Breast epithelium (tissue), 4 donors: ENCODE results near the gene SLC6A12. TPM values are rescaled to one million over a fixed set of nuclear protein-coding genes. Genes with fewer than 3 reads are reported as not detected.

Experiments
- DNase-seq, 2 donors: peaks; one replicate each; pipeline ENCODE4 v3.0.0-alpha.2; 2019; ENCODE audit warnings: low spot score in 2 of 2
- H3K27ac ChIP-seq, 2 donors: fragments of 200-600 bp; sonication (generic) in 1 of 2; one replicate each; pipeline ENCODE4 v1.5.1; 2016 to 2019; ENCODE audit warnings: mild to moderate bottlenecking in 1 of 2
- H3K27me3 ChIP-seq, 2 donors: fragments of 200-600 bp; sonication (generic) in 1 of 2; one replicate each; pipeline versions ENCODE4 v1.5.1 to v1.6.0; 2017 to 2019; ENCODE audit warnings: control low read depth in 1 of 2, mild to moderate bottlenecking in 1 of 2
- H3K36me3 ChIP-seq: fragments of 200-600 bp; one replicate; pipeline ENCODE4 v1.5.1; 2019
- H3K4me1 ChIP-seq, 2 donors: fragments of 200-600 bp; sonication (generic); one replicate each; pipeline ENCODE4 v1.5.1; 2016 to 2019; ENCODE audit warnings: control low read depth in 1 of 2
- H3K4me3 ChIP-seq, 3 donors: fragments of 200-600 bp; sonication (generic); 1 replicate in 2 of 3; 2 replicates in 1 of 3; pipeline ENCODE4 v1.5.1; 2016 to 2019; ENCODE audit warnings: mild to moderate bottlenecking in 3 of 3, moderate library complexity in 2 of 3
- H3K9me3 ChIP-seq, 2 donors: fragments of 200-600 bp; sonication (generic) in 1 of 2; one replicate each; pipeline ENCODE4 v1.5.1; 2016 to 2019; ENCODE audit warnings: control low read depth in 1 of 2
- POLR2A ChIP-seq: fragments of 450-650 bp; IDR thresholded peaks from one replicate; pipeline ENCODE4 v1.6.1; 2016; ENCODE audit warnings: antibody characterized with exemption, mild to moderate bottlenecking, moderate library complexity
- POLR2AphosphoS5 ChIP-seq, 3 donors: sonication (generic); formaldehyde crosslinking; IDR thresholded peaks; one replicate each; pipeline ENCODE4 v1.6.1; 2017; ENCODE audit warnings: antibody characterized with exemption in 3 of 3
- intact Hi-C: fragments of 100-400 bp; cut with DNase I; formaldehyde crosslinking; loops from one replicate; pipeline ENCODE4 v1.15.1; 2023; ENCODE audit warnings: low total_unique reads
- total RNA-seq, 3 donors: library from RNA; depleted of rRNA; stranded (reverse); fragments of >200 nt; gene quantifications; one replicate each; pipeline ENCODE4 v1.1.0, GENCODE V29; 2016
- TF ChIP-seq, protein P1 (sequence below), 3 donors: fragments of 450-650 bp; IDR thresholded peaks; one replicate each; pipeline ENCODE4 v1.5.1; 2016 to 2017; ENCODE audit warnings: antibody characterized with exemption in 3 of 3, mild to moderate bottlenecking in 3 of 3, moderate library complexity in 3 of 3

Gene SLC6A12
- total RNA-seq, 3 donors from 2014 or later, result 0.33 to 2.1 (median 1.3) TPM

DNA sequence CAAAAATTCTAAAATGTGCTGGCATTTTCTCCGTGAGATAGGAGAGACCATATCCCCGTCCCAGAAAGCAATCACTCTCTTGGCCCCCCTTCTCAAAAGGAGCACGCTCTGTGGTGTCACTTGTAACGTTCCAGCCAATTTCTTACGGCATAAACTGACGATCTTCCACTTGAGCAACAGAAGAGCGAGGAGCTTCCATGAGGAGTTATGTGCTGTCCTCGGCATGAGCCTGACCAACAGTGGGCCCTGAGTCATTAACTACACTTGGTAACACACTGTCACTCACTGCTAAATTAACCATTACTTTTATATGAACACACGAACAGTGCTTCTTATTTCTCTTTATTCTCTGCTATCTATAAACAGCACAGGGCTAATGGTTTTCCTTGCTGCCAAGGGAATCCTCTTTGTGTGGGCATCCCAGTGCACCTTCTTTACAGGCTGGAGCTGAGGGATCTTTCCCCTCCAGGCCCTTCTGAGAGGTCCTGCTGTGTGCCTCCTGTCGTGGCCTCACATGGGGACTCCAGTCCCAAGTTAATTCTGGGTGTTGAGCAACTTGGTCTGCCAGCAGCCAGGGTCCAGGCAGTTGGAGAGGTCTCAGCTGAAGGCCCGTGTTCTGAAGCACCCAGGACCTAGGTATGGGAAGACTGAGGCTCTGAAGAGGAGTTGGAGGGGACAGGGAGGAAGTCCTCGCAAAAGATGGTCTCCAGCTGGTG is 39.3 kb upstream of the SLC6A12 start:
- intact Hi-C loops, result no loop called here
- Histone ChIP-seq H3K4me3 (no peak overlapping the region), H3K9me3 (peaks cover 0 to under 1% of the 10 kb centered on the region in 2 donors), H3K27me3 (peaks cover 0 to 10% of the 10 kb centered on the region in 2 donors), H3K27ac (no peak overlapping the region), H3K4me1 (no peaks in the 10 kb centered on the region), H3K36me3 (no peaks in the 10 kb centered on the region)
- no peak for DNase-seq
- TF ChIP-seq POLR2AphosphoS5 (IDR thresholded peaks at IDR 0.05), result no peak
- no peak for TF ChIP-seq POLR2A
- TF ChIP-seq, protein P1, sequence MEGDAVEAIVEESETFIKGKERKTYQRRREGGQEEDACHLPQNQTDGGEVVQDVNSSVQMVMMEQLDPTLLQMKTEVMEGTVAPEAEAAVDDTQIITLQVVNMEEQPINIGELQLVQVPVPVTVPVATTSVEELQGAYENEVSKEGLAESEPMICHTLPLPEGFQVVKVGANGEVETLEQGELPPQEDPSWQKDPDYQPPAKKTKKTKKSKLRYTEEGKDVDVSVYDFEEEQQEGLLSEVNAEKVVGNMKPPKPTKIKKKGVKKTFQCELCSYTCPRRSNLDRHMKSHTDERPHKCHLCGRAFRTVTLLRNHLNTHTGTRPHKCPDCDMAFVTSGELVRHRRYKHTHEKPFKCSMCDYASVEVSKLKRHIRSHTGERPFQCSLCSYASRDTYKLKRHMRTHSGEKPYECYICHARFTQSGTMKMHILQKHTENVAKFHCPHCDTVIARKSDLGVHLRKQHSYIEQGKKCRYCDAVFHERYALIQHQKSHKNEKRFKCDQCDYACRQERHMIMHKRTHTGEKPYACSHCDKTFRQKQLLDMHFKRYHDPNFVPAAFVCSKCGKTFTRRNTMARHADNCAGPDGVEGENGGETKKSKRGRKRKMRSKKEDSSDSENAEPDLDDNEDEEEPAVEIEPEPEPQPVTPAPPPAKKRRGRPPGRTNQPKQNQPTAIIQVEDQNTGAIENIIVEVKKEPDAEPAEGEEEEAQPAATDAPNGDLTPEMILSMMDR (IDR thresholded peaks at IDR 0.05), result no peak

DNA sequence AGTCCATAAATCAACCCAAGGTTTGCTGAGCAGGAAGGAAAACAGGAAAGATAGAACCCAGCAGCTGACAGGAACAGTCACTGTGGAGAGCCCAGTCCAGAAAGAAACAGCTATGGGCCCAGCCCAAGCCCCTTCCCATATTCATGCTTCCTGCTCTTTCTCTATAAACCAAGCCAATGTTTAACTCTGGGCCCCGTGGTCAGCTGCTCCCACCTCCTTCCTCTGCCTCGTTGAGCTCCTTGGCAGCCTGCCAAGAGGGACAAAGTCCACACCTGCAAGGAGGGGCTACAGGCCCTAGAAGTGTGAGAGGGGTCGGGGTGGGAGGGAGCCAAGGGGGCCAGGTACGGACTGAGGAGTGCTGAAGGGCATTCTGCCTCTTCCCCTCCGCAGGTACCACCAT is 38.7 kb upstream of the SLC6A12 start:
- Histone ChIP-seq H3K4me3 (no peak overlapping the region), H3K27ac (no peak overlapping the region), H3K27me3 (peaks cover 0 to 4% of the 10 kb centered on the region in 2 donors)

DNA sequence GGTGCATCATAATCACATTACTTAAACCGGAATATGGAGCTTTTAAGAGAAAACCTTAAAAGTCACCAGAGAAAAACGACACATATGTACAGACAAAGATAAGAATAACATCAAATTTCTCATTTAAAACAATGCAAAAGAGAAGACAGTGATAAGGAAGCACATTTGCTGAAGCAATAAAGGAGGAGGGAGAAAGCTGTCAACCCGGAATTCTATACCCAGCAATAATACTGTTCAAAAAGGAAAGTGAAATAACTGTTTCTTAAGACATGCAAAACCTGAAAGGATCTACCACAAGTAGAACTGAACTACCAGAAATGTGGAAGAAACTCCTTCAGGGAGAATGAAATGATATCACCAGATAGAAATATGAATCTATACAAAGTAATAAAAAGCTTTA is 33.3 kb upstream of the SLC6A12 start:
- Histone ChIP-seq H3K9me3 (peaks cover 0 to 13% of the 10 kb centered on the region in 2 donors), H3K4me3 (no peak overlapping the region), H3K36me3 (no peaks in the 10 kb centered on the region), H3K27ac (no peak overlapping the region), H3K4me1 (no peaks in the 10 kb centered on the region), H3K27me3 (no peaks in the 10 kb centered on the region)
- no peak for TF ChIP-seq POLR2A
- no peak for TF ChIP-seq POLR2AphosphoS5 (IDR thresholded peaks at IDR 0.05)
- TF ChIP-seq, protein P1 (IDR thresholded peaks at IDR 0.05), result no peak
- intact Hi-C loops, result no loop called here
- no peak for DNase-seq

More for the DNA sequence above, 38.7 kb upstream of the SLC6A12 start:
- DNase-seq, result no peak
- Histone ChIP-seq H3K4me1 (no peaks in the 10 kb centered on the region), H3K36me3 (no peaks in the 10 kb centered on the region), H3K9me3 (peaks cover 0 to 6% of the 10 kb centered on the region in 2 donors)
- TF ChIP-seq, protein P1 (IDR thresholded peaks at IDR 0.05), result no peak
- TF ChIP-seq POLR2A (no peak), POLR2AphosphoS5 (IDR thresholded peaks at IDR 0.05) (no peak)
- intact Hi-C loops, result no loop called here

DNA sequence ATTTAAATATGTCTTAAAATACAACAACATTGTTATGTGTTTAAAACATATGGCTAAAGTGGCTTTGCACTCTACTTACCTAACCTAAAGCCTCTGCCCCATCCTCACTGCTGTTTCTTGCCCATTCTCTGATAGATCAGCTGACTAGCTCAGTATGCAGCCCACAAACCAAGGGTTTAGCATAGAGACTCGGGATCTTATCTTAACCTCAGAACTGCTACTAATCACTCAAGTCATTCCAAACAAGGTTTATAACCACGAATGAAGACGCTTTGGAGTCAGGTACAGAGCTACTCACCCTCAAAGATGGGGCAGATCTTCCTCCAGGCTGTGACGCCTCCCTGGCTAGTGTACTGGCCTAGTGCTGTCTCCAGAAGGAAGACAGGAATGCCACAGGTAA is 29.4 kb upstream of the SLC6A12 start:
- no peak for DNase-seq
- intact Hi-C loops, result no loop called here
- H3K9me3 ChIP-seq, result peaks cover 0 to 13% of the 10 kb centered on the region in 2 donors
- H3K4me3 ChIP-seq, result no peak overlapping the region
- H3K27ac ChIP-seq, result no peak overlapping the region
- H3K4me1 ChIP-seq, result no peaks in the 10 kb centered on the region
- H3K27me3 ChIP-seq, result no peaks in the 10 kb centered on the region
- no peaks in the 10 kb centered on the region for H3K36me3 ChIP-seq
- no peak for TF ChIP-seq POLR2A

DNA sequence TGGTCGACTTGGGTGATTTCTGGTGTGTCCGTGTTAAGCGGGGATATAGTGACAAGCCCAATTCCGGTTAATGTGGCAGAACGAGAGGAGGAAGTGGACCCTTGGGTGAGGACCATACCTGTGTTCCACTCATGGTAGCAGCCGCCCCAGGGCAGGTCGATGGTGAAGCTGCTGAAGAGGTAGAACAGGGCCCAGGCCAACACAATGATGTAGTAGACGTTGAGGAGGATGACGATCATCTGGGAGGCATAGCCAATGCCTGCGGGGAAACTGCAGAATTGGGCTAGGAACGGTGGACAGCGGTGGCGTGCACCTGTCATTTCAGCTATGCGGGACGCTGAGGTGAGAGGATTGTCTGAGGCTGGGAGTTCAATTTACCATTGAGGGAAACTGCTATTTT is 28.5 kb upstream of the SLC6A12 start:
- H3K4me3 ChIP-seq, result no peak overlapping the region
- peaks cover 0 to 5% of the 10 kb centered on the region in 2 donors for H3K9me3 ChIP-seq
- no peaks in the 10 kb centered on the region for H3K36me3 ChIP-seq
- TF ChIP-seq, protein P1 (IDR thresholded peaks at IDR 0.05), result no peak
- TF ChIP-seq POLR2AphosphoS5 (IDR thresholded peaks at IDR 0.05), result no peak
- no peak for TF ChIP-seq POLR2A
- intact Hi-C loops, result no loop called here
- no peaks in the 10 kb centered on the region for H3K27me3 ChIP-seq
- no peak overlapping the region for H3K27ac ChIP-seq
- no peaks in the 10 kb centered on the region for H3K4me1 ChIP-seq
- no peak for DNase-seq
